NCI-H1105 treated with DMSO at 0.1 percent for 48 hours (cell line): ENCODE results near the gene GLP2R.

Source experiments
- DNase-seq: peaks from one replicate; lab custom pipeline; 2025; lab: John Stamatoyannopoulos, UW

GLP2R gene

GRCh38 chr17:9855036-9855435 is 29.3 kb downstream of the GLP2R start:
- no peak for DNase-seq

- DNase-seq: no peak
Measured at GRCh38 chr17:9859781-9860180, 34.1 kb downstream of the GLP2R start.

- DNase-seq: no peak
Measured at GRCh38 chr17:9860851-9861250, 35.1 kb downstream of the GLP2R start.

GRCh38 chr17:9862220-9862619 is 36.5 kb downstream of the GLP2R start:
- no peak for DNase-seq

GRCh38 chr17:9862949-9863348 is 37.2 kb downstream of the GLP2R start:
- DNase-seq: no peak

GRCh38 chr17:9865586-9865985 is 39.9 kb downstream of the GLP2R start:
- no peak for DNase-seq

GRCh38 chr17:9868552-9868951 is 42.8 kb downstream of the GLP2R start:
- DNase-seq: no peak

- no peak for DNase-seq
Measured at GRCh38 chr17:9872852-9873251, 47.1 kb downstream of the GLP2R start.

GRCh38 chr17:9874722-9875121 is 49.0 kb downstream of the GLP2R start:
- DNase-seq: no peak

GRCh38 chr17:9875441-9875840 is 49.7 kb downstream of the GLP2R start:
- no peak for DNase-seq

GRCh38 chr17:9878356-9878755 is 52.6 kb downstream of the GLP2R start:
- DNase-seq: no peak

GRCh38 chr17:9878786-9879525 is 53.2 kb downstream of the GLP2R start:
- DNase-seq: no peak

- no peak for DNase-seq
Measured at GRCh38 chr17:9880582-9880999, 54.9 kb downstream of the GLP2R start.

- no peak for DNase-seq
Measured at GRCh38 chr17:9883451-9883850, 57.7 kb downstream of the GLP2R start.

- no peak for DNase-seq
Measured at GRCh38 chr17:9886141-9886930, 60.6 kb downstream of the GLP2R start.

GRCh38 chr17:9887508-9887907 is 61.8 kb downstream of the GLP2R start:
- DNase-seq: no peak

GRCh38 chr17:9890124-9890523 is 64.4 kb downstream of the GLP2R start:
- no peak for DNase-seq

GRCh38 chr17:9893411-9894012 is 67.8 kb downstream of the GLP2R start:
- DNase-seq: no peak

- DNase-seq: no peak
Measured at GRCh38 chr17:9894231-9894630, 68.5 kb downstream of the GLP2R start.

GRCh38 chr17:9895923-9896322 is 70.2 kb downstream of the GLP2R start:
- DNase-seq: no peak

- no peak for DNase-seq
Measured at GRCh38 chr17:9897372-9897968, 71.7 kb downstream of the GLP2R start.

GRCh38 chr17:9898812-9899211 is 73.1 kb downstream of the GLP2R start:
- DNase-seq: no peak
